Stimulated activated CD4-positive, alpha-beta T cell treated with anti-CD3 and anti-CD28 coated beads, Interleukin-2, amount 100 ng/mL, for 24 hours (primary cell): Measurements from ENCODE around the gene IL11RA.

ENCODE experiments used
- DNase-seq, 2 donors: peaks; one replicate each; pipeline ENCODE4 v3.0.0-alpha.2; 2020

The IL11RA gene

GRCh38 chr9:34651876-34652601 is at the start of gene IL11RA:
TSS of gene IL11RA (plus strand) at chr9:34652185. CDS start at chr9:34655218, 3,033 bp downstream.
- DNase-seq = peak; percentile 66 to 71

- DNase-seq = peak; percentile 87 to 88
Measured at GRCh38 chr9:34603610-34604231, 48.3 kb upstream of the IL11RA start.

GRCh38 chr9:34606190-34606589 is 45.8 kb upstream of the IL11RA start:
- no peak for DNase-seq

GRCh38 chr9:34606905-34607304 is 45.1 kb upstream of the IL11RA start:
- no peak for DNase-seq

- no peak for DNase-seq
Measured at GRCh38 chr9:34607331-34607730, 44.7 kb upstream of the IL11RA start.

- no peak for DNase-seq
Measured at GRCh38 chr9:34610434-34611206, 41.4 kb upstream of the IL11RA start.

GRCh38 chr9:34611251-34611810 is 40.7 kb upstream of the IL11RA start:
- no peak for DNase-seq

GRCh38 chr9:34611811-34612787 is 39.9 kb upstream of the IL11RA start, which contains the start of gene RPP25L:
TSS of gene RPP25L (minus strand) at chr9:34612097. CDS start at chr9:34611296, 801 bp downstream.
- DNase-seq = peak; percentile 84 to 91

- DNase-seq = peak; percentile 71 to 76
Measured at GRCh38 chr9:34612788-34613390, 39.1 kb upstream of the IL11RA start.

- no peak for DNase-seq
Measured at GRCh38 chr9:34615132-34615531, 36.9 kb upstream of the IL11RA start.

- DNase-seq = peak; percentile 87 to 90
Measured at GRCh38 chr9:34620061-34620994, 31.7 kb upstream of the IL11RA start, which contains the start of gene DCTN3. TSS of gene DCTN3 (minus strand) at chr9:34620495. CDS start at chr9:34620464, 31 bp downstream.

- DNase-seq = no peak
Measured at GRCh38 chr9:34623374-34624235, 28.4 kb upstream of the IL11RA start.

GRCh38 chr9:34624475-34625185 is 27.4 kb upstream of the IL11RA start:
- no peak for DNase-seq

GRCh38 chr9:34625186-34625486 is 26.8 kb upstream of the IL11RA start:
- DNase-seq = no peak

- no peak for DNase-seq
Measured at GRCh38 chr9:34627716-34628655, 24.0 kb upstream of the IL11RA start.

- DNase-seq = peak; percentile 50 to 64
Measured at GRCh38 chr9:34628656-34629490, 23.1 kb upstream of the IL11RA start, which contains the start of gene ARID3C. TSS of gene ARID3C (minus strand) at chr9:34629066. CDS start at chr9:34628014, 1,052 bp downstream.

- no peak for DNase-seq
Measured at GRCh38 chr9:34629491-34629808, 22.5 kb upstream of the IL11RA start.
